A549 treated with Mapracorat at 1 μM for 4 hours (cell line): Measurements from ENCODE around the gene OR4C16. TPM values are rescaled to one million over a fixed set of nuclear protein-coding genes. Genes with fewer than 3 reads are reported as not detected.

ENCODE experiments used
- total RNA-seq: library from RNA; stranded (reverse); fragments of 200-300 nt; extraction: Qiagen RNA extraction; gene quantifications from 5 replicates; pipeline ENCODE4 v1.2.3, GENCODE V29; 2022

OR4C16 gene, protein sequence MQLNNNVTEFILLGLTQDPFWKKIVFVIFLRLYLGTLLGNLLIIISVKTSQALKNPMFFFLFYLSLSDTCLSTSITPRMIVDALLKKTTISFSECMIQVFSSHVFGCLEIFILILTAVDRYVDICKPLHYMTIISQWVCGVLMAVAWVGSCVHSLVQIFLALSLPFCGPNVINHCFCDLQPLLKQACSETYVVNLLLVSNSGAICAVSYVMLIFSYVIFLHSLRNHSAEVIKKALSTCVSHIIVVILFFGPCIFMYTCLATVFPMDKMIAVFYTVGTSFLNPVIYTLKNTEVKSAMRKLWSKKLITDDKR
- total RNA-seq: not detected in 5 replicates

DNA sequence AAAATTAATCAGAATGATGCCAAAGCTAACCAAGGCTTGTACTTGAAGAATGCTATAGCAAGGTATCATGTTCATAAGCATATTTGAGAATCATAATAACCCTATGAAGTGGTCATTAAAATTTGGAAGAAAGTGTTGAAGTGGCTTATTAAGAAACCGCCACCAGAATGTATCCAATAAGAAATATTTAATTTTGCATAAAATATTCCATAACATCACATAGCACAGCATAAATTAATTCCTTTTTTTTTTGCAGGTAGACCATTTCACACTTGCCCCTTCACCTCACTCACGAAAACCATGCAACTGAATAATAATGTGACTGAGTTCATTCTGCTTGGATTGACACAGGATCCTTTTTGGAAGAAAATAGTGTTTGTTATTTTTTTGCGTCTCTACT is at the start of gene OR4C16:
Gene OR4C16, plus strand, starts transcription at position 301 of the 400 bp plus-strand sequence. Its CDS starts 0 bp downstream, at position 301.

DNA sequence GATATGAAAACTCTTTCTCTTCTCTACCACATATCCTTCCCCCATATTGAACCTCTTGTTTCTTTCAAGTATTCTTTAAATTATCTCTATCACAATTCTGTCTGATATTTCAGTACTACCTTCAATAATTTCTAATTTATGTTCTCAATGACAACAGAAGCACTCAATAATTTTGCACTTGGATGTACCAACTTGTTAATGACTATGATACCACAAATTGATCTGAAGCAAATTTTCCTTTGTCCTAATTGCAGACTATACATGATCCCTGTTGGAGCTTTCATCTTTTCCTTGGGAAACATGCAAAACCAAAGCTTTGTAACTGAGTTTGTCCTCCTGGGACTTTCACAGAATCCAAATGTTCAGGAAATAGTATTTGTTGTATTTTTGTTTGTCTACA is 17.8 kb upstream of the OR4C16 start, which contains the start of gene OR4C15:
Gene OR4C15, plus strand, starts transcription at position 301 of the 400 bp plus-strand sequence. Its CDS starts 0 bp downstream, at position 301.

DNA sequence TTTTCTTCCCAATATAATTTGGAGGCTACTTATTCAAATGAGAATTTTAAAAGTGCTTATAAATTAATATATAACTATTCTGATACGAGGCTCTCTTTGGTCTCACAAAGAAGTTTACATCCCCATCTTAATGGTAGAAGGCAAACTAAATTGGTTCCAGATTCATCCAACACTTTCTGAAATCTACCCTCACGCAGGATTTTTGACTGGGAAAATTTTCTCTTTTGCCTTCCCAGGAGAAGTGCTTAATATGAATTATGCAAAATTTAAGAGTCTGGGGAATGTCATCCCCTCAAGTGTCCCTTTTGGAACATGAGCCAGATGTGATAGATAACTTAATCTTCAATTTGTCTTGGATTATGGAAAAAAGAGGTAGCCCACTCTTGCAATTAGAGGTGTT is 35.6 kb downstream of the OR4C16 start, which contains the start of gene OR4C11:
Gene OR4C11, minus strand, starts transcription at position 101 of the 400 bp plus-strand sequence. CDS start 3,272 bp downstream, outside the sequence.

Other genes with a start within 250 kb of the OR4C16 start
- not detected in 5 replicates for gene OR4A16, start 228.9 kb upstream of the OR4C16 start, total RNA-seq
- gene OR4A15, start 204.2 kb upstream of the OR4C16 start, total RNA-seq: not detected in 5 replicates
- not detected in 5 replicates for gene OR4C15, start 17.7 kb upstream of the OR4C16 start, total RNA-seq
- not detected in 5 replicates for gene OR4C11, start 35.5 kb downstream of the OR4C16 start, total RNA-seq
- not detected in 5 replicates for gene OR4P4, start 63.0 kb downstream of the OR4C16 start, total RNA-seq
- not detected in 5 replicates for gene OR4S2, start 76.2 kb downstream of the OR4C16 start, total RNA-seq
- gene OR4C6, start 90.1 kb downstream of the OR4C16 start, total RNA-seq: not detected in 5 replicates
- not detected in 5 replicates for gene OR5D13, start 201.3 kb downstream of the OR4C16 start, total RNA-seq
- gene OR5D14, start 223.4 kb downstream of the OR4C16 start, total RNA-seq: not detected in 5 replicates
- gene OR5L1, start 239.2 kb downstream of the OR4C16 start, total RNA-seq: not detected in 5 replicates
- not detected in 5 replicates for gene OR5D18, start 247.5 kb downstream of the OR4C16 start, total RNA-seq